GM18505 (cell line): ENCODE measurements around the gene WBP2.
A peak's percentile ranks its signal among the peaks of the same experiment; 100 is the strongest.

Experiments
- ATAC-seq: cut with Tn5 transposase; IDR thresholded peaks from one replicate; pipeline ENCODE4 v1.9.1; 2021; ENCODE audit not compliant: unreplicated experiment
- POLR2A ChIP-seq: IDR thresholded peaks from 4 replicates; pipeline ENCODE4 v1.6.1; 2011; ENCODE audit warnings: borderline replicate concordance; ENCODE audit not compliant: insufficient read depth, insufficient read length; ENCODE audit errors: extremely low read depth

The WBP2 gene

DNA sequence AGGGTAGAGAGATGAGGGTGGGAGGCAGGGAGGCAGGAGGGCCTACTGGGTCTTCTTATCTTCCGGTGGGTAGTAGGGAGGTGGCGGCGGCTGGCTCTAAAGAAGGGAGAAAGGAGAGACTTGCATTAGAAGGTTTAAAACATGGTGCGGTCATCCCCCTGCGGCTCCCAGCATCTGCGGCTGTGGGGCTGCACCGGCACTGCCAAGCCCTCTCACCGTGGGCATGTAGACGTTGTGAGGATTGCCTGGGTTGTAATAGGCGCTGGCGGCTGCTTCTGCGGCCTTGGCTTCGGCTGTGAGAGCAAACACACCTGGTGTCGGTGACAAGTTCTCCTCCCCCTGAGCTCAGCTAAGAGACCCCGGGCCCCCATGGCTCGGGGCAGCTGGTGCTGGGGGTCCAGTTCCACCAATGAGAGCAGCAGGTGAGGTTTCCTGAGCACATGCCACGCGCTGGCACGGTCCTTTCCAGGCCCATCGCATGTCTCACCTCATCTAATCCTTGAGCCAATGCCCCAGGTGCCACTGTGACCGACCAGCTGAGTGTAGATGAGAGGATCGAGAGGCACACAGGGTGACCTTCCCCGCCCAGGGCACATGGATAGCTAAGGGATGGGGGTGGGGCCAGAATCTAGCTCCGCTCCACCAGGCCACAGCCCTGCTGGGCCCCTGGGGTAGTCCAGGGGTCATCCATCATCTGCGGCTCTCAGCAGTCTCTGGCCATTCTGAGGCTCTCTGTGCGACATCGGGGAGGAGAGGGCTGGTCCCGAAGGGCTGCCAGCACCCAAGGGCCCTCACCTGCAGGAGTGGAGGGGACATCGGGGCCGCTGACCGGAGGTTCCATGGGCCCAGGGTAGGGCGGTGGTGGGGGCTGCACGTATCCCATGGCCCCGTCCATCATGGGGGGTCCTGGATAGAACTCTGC lies 8.2 kb downstream of the WBP2 start:
- no peak for ATAC-seq
- no peak for TF ChIP-seq POLR2A

- no peak for ATAC-seq
- no peak for TF ChIP-seq POLR2A
Observed at GRCh38 chr17:75845933-75846691, 9.0 kb downstream of the WBP2 start.

DNA sequence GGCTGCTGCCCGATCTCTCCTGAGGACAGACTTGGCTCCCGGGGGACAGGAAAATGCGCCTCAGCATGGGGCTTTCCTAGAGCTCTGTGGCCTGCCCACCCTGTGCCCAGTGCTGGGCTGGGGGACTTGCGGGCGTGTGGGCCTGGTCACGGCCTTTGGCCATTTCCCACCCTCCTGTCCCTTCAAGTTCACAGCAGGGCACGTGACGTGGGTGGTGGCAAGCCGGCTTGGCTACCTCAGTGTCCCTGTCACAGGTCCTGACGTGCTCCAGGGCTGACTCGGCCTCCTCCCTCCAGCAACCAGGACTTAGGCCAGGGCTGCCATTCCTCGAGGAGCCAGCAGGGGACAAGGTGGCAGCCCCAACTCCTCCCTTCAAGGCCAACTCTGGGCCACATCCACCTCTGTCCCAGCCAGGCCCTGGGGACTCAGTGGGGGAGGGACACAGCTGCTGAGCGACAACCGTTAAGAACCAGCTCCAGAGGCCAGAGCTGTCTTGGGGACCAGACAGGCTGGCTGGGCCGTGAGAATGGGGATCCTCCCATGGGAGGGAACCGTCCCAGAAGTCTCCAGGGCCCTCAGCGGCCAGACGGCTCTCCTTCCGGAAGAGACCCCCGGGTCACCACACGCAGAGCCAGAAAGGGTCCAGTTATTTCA lies 9.9 kb downstream of the WBP2 start:
- peak; percentile 60 for ATAC-seq
- TF ChIP-seq POLR2A: peak; percentile 27

DNA sequence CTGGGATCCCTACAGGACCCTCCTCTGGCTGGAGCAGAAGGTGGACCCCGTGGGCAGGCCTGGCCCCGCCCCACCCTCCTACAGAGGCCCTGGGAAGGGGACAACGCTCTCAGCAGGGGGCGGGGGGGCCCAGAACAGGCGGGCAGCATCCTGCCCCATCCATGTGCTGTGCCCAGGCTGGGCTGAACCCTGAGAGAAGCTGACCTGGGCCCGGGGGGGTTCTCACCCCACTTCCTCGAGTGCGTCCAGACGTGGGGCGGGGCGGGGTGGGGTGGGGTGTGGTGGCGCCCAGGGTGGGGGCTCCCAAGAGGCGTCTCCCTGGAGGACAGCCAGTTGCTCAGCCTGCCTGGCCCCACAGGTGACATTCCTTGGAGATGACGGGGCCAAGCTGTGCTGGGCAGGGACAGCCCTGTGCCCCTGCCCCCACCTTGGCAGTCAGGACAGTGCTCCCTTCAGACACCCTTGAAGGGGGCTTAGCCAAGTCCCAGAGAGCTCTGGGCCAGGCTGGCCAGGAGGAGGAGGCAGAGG lies 10.5 kb downstream of the WBP2 start:
- no peak for ATAC-seq
- no peak for TF ChIP-seq POLR2A

DNA sequence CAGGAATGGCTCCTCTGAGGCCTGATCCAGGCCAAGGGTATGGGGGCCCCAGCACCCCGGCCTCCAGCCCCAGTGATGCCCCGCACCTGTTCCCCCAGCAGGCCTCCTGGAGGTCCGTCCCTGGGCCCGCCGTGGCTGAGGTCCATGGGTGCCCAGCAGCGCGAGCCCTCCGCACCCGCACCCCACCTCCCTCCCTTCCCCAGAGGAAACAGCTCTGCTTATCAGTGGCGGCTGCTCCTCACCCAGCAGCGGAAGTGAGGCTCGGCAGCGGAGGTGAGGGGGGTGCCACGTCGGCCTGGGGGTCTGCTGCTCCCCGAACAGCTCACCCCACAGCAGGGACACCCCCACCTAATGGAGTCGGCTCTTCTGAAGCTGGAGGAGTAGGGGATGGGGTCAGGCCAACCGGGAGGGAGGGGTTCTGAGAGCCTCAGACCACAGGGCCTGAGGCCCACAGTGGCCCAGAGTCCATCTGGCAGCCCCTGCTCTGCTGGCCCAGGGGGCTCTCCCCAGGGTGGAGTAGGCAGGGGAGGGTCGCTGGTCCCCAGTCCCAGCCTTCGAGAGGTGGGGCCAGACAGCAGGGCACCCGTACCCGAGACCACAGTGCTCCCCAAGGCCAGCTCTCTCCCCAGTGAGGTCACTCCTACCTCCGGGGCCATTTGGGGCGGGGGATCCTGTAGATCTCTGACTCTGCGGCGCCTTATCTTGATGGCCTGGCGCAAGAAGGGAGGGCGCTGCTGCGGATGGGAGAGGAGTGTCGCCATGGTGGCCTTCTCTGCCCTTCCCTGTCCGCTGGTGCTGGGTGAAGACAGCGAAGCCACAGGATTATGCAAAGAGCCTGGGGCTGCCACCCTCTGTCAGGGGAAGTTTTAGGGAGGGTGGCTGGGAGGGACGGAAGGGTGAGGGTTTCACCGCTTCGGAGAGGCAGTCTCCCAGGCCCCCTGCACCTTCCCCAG lies 11.3 kb downstream of the WBP2 start, which contains the start of gene UNC13D:
Gene UNC13D, minus strand, starts transcription at position 828 of the 953 bp plus-strand sequence. Its CDS starts 67 bp downstream, at position 761.
- TF ChIP-seq POLR2A: peak; percentile 42
- ATAC-seq: no peak

GRCh38 chr17:75842963-75843576 lies 12.1 kb downstream of the WBP2 start:
- ATAC-seq: no peak
- no peak for TF ChIP-seq POLR2A

DNA sequence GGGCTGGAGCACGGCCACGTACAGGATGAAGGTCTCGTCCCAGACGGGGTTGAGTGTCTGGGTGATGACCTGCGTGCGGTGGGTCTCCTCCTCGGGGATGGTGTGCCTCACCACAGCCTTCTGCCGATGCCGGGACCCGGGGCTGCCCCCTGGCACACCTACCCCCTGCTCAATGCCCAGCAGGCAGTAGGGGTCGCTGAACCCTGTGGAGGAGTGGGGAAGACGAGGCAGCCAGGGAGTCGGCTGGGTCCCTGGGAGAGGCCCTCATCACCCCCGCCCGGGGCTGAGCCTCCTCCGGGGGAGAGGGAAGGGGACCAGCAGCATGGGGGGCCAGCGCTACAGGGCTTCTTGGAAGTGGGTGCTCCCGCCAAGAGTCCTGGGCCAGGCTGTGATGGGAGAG lies 12.7 kb downstream of the WBP2 start:
- ATAC-seq: no peak
- no peak for TF ChIP-seq POLR2A

- ATAC-seq: no peak
- no peak for TF ChIP-seq POLR2A
Observed at GRCh38 chr17:75840799-75841164, 14.4 kb downstream of the WBP2 start.

DNA sequence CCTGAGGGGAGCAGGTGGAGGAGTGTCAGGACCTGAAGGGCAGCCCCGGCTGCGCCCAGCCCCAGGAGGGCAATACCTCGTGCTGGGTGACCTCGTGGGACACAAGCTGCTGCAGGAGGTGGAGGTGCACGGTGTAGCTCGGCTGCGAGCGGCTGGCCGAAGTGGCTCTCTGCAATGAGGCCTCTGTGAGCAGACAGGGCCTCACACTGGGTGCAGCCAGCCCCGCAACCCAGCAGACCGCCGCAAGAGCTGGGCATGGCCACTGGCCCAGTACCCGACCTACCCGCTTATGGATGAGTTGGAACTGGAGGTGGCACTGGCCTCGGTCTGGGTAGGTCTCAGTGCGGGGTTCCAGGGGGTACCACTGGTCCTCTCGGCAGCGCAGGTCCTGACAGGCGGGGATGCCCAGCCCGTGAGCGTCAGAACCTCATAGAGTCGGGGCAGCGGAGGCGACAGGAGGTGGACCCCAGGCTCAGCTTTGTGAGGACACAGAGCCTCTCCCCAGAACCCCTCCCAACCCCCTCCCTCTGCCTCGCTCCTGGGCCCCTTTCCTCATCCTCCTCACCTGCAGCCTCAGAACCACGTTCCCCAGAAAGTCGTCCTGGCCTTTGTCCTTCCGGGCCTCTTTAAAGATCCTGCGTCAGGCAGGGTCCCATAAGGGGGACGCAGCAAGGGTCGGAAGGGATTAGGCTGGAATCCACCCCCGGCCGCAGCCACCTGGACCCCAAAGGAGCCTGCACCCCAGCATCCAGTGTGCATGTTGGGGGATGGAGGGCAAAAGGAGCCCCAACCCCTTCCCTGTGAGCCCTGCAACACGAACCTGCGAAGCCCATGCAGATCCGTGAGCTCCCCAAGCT lies 15.0 kb downstream of the WBP2 start:
- no peak for TF ChIP-seq POLR2A
- ATAC-seq: no peak

GRCh38 chr17:75838410-75838809 lies 16.7 kb downstream of the WBP2 start:
- ATAC-seq: no peak
- TF ChIP-seq POLR2A: no peak

- no peak for TF ChIP-seq POLR2A
- ATAC-seq: no peak
Observed at GRCh38 chr17:75837899-75838298, 17.2 kb downstream of the WBP2 start.

DNA sequence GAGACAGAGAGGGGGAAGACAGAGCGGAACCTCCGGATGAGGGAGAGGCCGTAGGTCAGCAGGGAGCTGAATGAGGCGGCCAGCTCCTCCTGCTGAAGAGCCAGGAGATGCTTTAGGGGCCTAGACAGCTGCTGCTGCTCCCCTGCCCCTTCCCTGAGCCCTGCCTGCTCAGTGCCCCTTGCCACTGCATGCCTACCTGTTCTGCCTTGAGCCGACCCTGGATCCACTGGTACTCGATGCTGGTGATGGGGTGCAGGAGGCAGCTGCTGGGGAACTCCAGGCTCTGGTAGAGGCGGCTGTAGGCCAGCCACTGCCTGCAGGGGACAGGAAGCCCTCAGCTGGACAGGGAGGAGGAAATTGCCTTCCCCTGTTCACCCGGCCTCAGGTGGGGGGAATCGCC lies 18.5 kb downstream of the WBP2 start:
- no peak for TF ChIP-seq POLR2A
- no peak for ATAC-seq

DNA sequence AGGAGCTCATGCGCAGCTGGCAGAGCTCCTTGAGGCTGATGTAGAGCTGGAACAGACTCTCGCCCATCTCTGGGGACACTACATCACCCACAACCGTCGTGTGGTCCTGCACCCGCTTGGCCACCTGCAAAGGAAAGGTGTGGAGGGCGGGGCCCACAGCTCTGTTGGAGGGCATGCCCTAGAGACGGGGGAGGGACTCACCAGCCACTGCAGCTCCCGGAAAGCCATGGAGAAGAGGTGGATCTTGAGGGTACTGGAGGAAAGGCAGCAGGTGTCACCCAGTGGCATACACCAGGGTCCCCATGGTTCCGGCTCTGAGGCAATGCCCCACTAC lies 19.5 kb downstream of the WBP2 start:
- no peak for ATAC-seq
- no peak for TF ChIP-seq POLR2A
